Caco-2 (cell line): ENCODE data around the gene STK26. TPM values are rescaled to one million over a fixed set of nuclear protein-coding genes. Genes with fewer than 3 reads are reported as not detected.

Experiments
- BruUV-seq: library from RNA; stranded (reverse); fragments of 400-500 nt; replicated peaks from 2 replicates; lab custom pipeline; 2021; lab: Mats Ljungman, UMichigan
- CTCF ChIA-PET: fragments of 300-600 bp; sonication (Branson Sonifier 250); formaldehyde crosslinking; loops from one replicate; lab custom pipeline; 2022; ENCODE audit warnings: antibody characterized with exemption; lab: Charles Lee
- POLR2A ChIA-PET: fragments of 300-600 bp; sonication (Branson Sonifier 250); formaldehyde crosslinking; loops from one replicate; lab custom pipeline; 2022; ENCODE audit warnings: antibody characterized with exemption; lab: Charles Lee
- DNase-seq, 2 experiments: peaks; one replicate each; pipeline versions ENCODE4 v3.0.0 to v3.0.0-alpha.2; 2020 to 2022
- H3K27me3 ChIP-seq: replicated peaks from 2 replicates; pipeline ENCODE4 v1.6.0; 2011; ENCODE audit warnings: low read length; ENCODE audit not compliant: control insufficient read depth, insufficient read depth
- H3K36me3 ChIP-seq: 2 replicates; pipeline ENCODE4 v1.5.1; 2011; ENCODE audit warnings: low read length; ENCODE audit not compliant: control insufficient read depth, insufficient read depth
- H3K4me1 ChIP-seq: fragments of 250-450 bp; sonication (Bioruptor Pico); 2 replicates; pipeline ENCODE4 v1.5.1; 2020; ENCODE audit warnings: mild to moderate bottlenecking
- H3K4me3 ChIP-seq: 2 replicates; pipeline ENCODE4 v1.5.1; 2011; ENCODE audit warnings: low read depth, mild to moderate bottlenecking, control low read depth, low read length
- H3K9me3 ChIP-seq: fragments of 250-450 bp; sonication (Bioruptor Pico); 2 replicates; pipeline ENCODE4 v1.5.1; 2020; ENCODE audit warnings: mild to moderate bottlenecking, moderate library complexity
- H3K27ac Mint-ChIP-seq: one replicate; pipeline ENCODE4 v1.8.0; 2022; ENCODE audit warnings: mixed read lengths; ENCODE audit not compliant: unreplicated experiment
- H3K27me3 Mint-ChIP-seq: one replicate; pipeline ENCODE4 v1.8.0; 2022; ENCODE audit warnings: mixed read lengths; ENCODE audit not compliant: insufficient read depth, unreplicated experiment
- H3K36me3 Mint-ChIP-seq: one replicate; pipeline ENCODE4 v1.8.0; 2022; ENCODE audit warnings: mild to moderate bottlenecking, mixed read lengths; ENCODE audit not compliant: insufficient read depth, unreplicated experiment
- H3K4me1 Mint-ChIP-seq: one replicate; pipeline ENCODE4 v1.8.0; 2022; ENCODE audit warnings: low read depth, mixed read lengths; ENCODE audit not compliant: unreplicated experiment
- H3K4me3 Mint-ChIP-seq: one replicate; pipeline ENCODE4 v1.8.0; 2022; ENCODE audit warnings: mild to moderate bottlenecking, moderate library complexity, mixed read lengths; ENCODE audit not compliant: unreplicated experiment
- H3K9me3 Mint-ChIP-seq: one replicate; pipeline ENCODE4 v1.8.0; 2022; ENCODE audit warnings: mixed read lengths; ENCODE audit not compliant: unreplicated experiment
- CTCF ChIP-seq, 2 experiments: fragments of 200-600 bp in 1 of 2; IDR thresholded peaks; 1 replicate in 1 of 2; 2 replicates in 1 of 2; pipeline versions ENCODE4 v1.5.1 to v1.8.0; 2011 to 2022; ENCODE audit warnings: antibody characterized with exemption in 1 of 2, control low read depth in 1 of 2, inconsistent platforms in 1 of 2, low read depth in 1 of 2, low read length in 1 of 2, mild to moderate bottlenecking in 1 of 2, moderate library complexity in 1 of 2; ENCODE audit not compliant: insufficient read depth in 1 of 2, severe bottlenecking in 1 of 2, unreplicated experiment in 1 of 2
- intact Hi-C: fragments of 100-400 bp; cut with micrococcal nuclease; formaldehyde crosslinking; loops from one replicate; pipeline ENCODE4 v1.10.0; 2022; ENCODE audit not compliant: unreplicated experiment
- total RNA-seq: library from RNA; stranded (reverse); gene quantifications from 2 replicates; pipeline ENCODE4 v1.2.3, GENCODE V29; 2022

Gene STK26
- total RNA-seq, 1 experiment from 2014 or later = 37.1 TPM

- no peaks in the 10 kb centered on the region for H3K36me3 Mint-ChIP-seq
- H3K9me3 ChIP-seq = no peaks in the 10 kb centered on the region
- BruUV-seq = no TSS peak
- no peak for DNase-seq
- ChIA-PET POLR2A (no interaction called here), CTCF (no interaction called here)
- H3K36me3 ChIP-seq = no peaks in the 10 kb centered on the region
- no peak overlapping the region for H3K4me3 Mint-ChIP-seq
- no peak overlapping the region for H3K4me3 ChIP-seq
- no peaks in the 10 kb centered on the region for H3K9me3 Mint-ChIP-seq
- intact Hi-C loops = no loop called here
- no peak overlapping the region for H3K27ac Mint-ChIP-seq
- TF ChIP-seq CTCF (IDR thresholded peaks at IDR 0.05; ENCODE audit: insufficient read depth in 1 of 2, low read depth in 1 of 2, low read length in 1 of 2, severe bottlenecking in 1 of 2, unreplicated experiment in 1 of 2) = no peak
- no peaks in the 10 kb centered on the region for H3K27me3 ChIP-seq
- H3K4me1 ChIP-seq = peaks cover 5% of the 10 kb centered on the region
- peaks cover 10% of the 10 kb centered on the region for H3K4me1 Mint-ChIP-seq
- no peaks in the 10 kb centered on the region for H3K27me3 Mint-ChIP-seq
Observed at GRCh38 chrX:132114607-132115006, 91.5 kb downstream of the STK26 start.

GRCh38 chrX:132115792-132116191 lies 92.7 kb downstream of the STK26 start:
- DNase-seq = no peak
- no peaks in the 10 kb centered on the region for H3K9me3 Mint-ChIP-seq
- Histone ChIP-seq H3K27me3 (no peaks in the 10 kb centered on the region), H3K4me3 (no peak overlapping the region), H3K36me3 (no peaks in the 10 kb centered on the region), H3K4me1 (peaks cover 10% of the 10 kb centered on the region), H3K9me3 (no peaks in the 10 kb centered on the region)
- H3K27me3 Mint-ChIP-seq = no peaks in the 10 kb centered on the region
- no peak overlapping the region for H3K4me3 Mint-ChIP-seq
- H3K27ac Mint-ChIP-seq = no peak overlapping the region
- ChIA-PET CTCF (no interaction called here), POLR2A (interaction anchor here (0.6 kb wide), 1 partner anchor 102 kb away, joined by 3 read pairs; no protein-coding TSS in a partner anchor)
- no peaks in the 10 kb centered on the region for H3K36me3 Mint-ChIP-seq
- TF ChIP-seq CTCF (IDR thresholded peaks at IDR 0.05; ENCODE audit: insufficient read depth in 1 of 2, low read depth in 1 of 2, low read length in 1 of 2, severe bottlenecking in 1 of 2, unreplicated experiment in 1 of 2) = no peak
- peaks cover 10% of the 10 kb centered on the region for H3K4me1 Mint-ChIP-seq
- intact Hi-C loops = no loop called here
- BruUV-seq = no TSS peak

GRCh38 chrX:132118358-132118757 lies 95.3 kb downstream of the STK26 start:
- Histone ChIP-seq H3K9me3 (no peaks in the 10 kb centered on the region), H3K27me3 (no peaks in the 10 kb centered on the region), H3K36me3 (no peaks in the 10 kb centered on the region), H3K4me1 (peaks cover 10% of the 10 kb centered on the region), H3K4me3 (no peak overlapping the region)
- BruUV-seq = no TSS peak
- H3K27me3 Mint-ChIP-seq = no peaks in the 10 kb centered on the region
- no peaks in the 10 kb centered on the region for H3K9me3 Mint-ChIP-seq
- ChIA-PET CTCF (no interaction called here), POLR2A (no interaction called here)
- H3K27ac Mint-ChIP-seq = peak overlapping the region; percentile 21
- H3K36me3 Mint-ChIP-seq = no peaks in the 10 kb centered on the region
- H3K4me3 Mint-ChIP-seq = no peak overlapping the region
- intact Hi-C loops = no loop called here
- DNase-seq = no peak
- H3K4me1 Mint-ChIP-seq = peaks cover 10% of the 10 kb centered on the region
- no peak for TF ChIP-seq CTCF (IDR thresholded peaks at IDR 0.05; ENCODE audit: insufficient read depth in 1 of 2, low read depth in 1 of 2, low read length in 1 of 2, severe bottlenecking in 1 of 2, unreplicated experiment in 1 of 2)
